Measurements from ENCODE around the gene ZNF2. TPM values are rescaled to one million over a fixed set of nuclear protein-coding genes. Genes with fewer than 3 reads are reported as not detected.

The ZNF2 gene
- total and polyA plus RNA-seq, 2 experiments from 2014 or later = 2.0 to 2.5 TPM

GRCh38 chr2:95138702-95139101 is 26.9 kb upstream of the ZNF2 start (continued):
- TF ChIP-seq ZNF462 (CRISPR knock-in tag; IDR thresholded peaks at IDR 0.05) (no peak), EZH2 (IDR thresholded peaks at IDR 0.05; ENCODE audit: low read depth, unreplicated experiment) (no peak)

- Histone ChIP-seq H3K4me2 (no peak overlapping the region), H3K4me1 (ENCODE audit: insufficient read depth) (no peaks in the 10 kb centered on the region), H2AFZ (no peak overlapping the region), H3F3A (replicated peaks; ENCODE audit: low read depth) (no peaks in the 10 kb centered on the region), H3K9me2 (ENCODE audit: insufficient read depth) (no peaks in the 10 kb centered on the region), H3K79me2 (replicated peaks; ENCODE audit: insufficient read depth) (no peaks in the 10 kb centered on the region), H3K36me3 (ENCODE audit: insufficient read depth) (peaks cover 21% of the 10 kb centered on the region; the same call in 1 of the 2 replicates), H4K20me1 (replicated peaks; ENCODE audit: insufficient read depth) (no peaks in the 10 kb centered on the region), H3K4me3 (no peak overlapping the region), H3K27ac (ENCODE audit: low read depth) (no peak overlapping the region), H3K27me3 (ENCODE audit: insufficient read depth) (no peaks in the 10 kb centered on the region)
- ATAC-seq (no peak), DNase-seq (ENCODE audit: low spot score) (no peak)
- Mint-ChIP-seq H3K4me1 (no peaks in the 10 kb centered on the region), H3K27ac (no peak overlapping the region), H3K4me3 (no peak overlapping the region), H3K36me3 (ENCODE audit: low read depth) (peaks cover 64% of the 10 kb centered on the region), H3K9me3 (peaks cover 94% of the 10 kb centered on the region), H3K27me3 (ENCODE audit: insufficient read depth, low read depth, poor library complexity) (peaks cover 3% of the 10 kb centered on the region)
- no peak for TF ChIP-seq ZNF331 (CRISPR knock-in tag; IDR thresholded peaks at IDR 0.05; ENCODE audit: low read depth)
- no peak for TF ChIP-seq NANOG (IDR thresholded peaks at IDR 0.05; ENCODE audit: borderline replicate concordance)
- TF ChIP-seq REST (IDR thresholded peaks at IDR 0.05; ENCODE audit: unreplicated experiment) = no peak
- TF ChIP-seq EZH2phosphoT487 (IDR thresholded peaks at IDR 0.05; ENCODE audit: unreplicated experiment) = no peak
- TF ChIP-seq EZH2 (IDR thresholded peaks at IDR 0.05; ENCODE audit: low read depth, unreplicated experiment) = no peak
- TF ChIP-seq POLR2AphosphoS5 (IDR thresholded peaks at IDR 0.05; ENCODE audit: low read depth) = no peak
- TF ChIP-seq CREB1 (CRISPR knock-in tag; IDR thresholded peaks at IDR 0.05; ENCODE audit: low read depth) = no peak
- no peak for TF ChIP-seq ETS1 (IDR thresholded peaks at IDR 0.05)
- no peak for TF ChIP-seq CTCF (conservative IDR thresholded peaks at IDR 0.05; ENCODE audit: low read depth in 2 of 2)
These were observed 21.8 kb upstream of the ZNF2 start for GRCh38 chr2:95143838-95144237.
